MCF 10A (cell line): ENCODE results near the gene UGT1A3. TPM values are rescaled to one million over a fixed set of nuclear protein-coding genes. Genes with fewer than 3 reads are reported as not detected.

Experiments
- BruUV-seq: library from RNA; stranded (reverse); fragments of 400-500 nt; replicated peaks from 2 replicates; lab custom pipeline; 2021; lab: Mats Ljungman, UMichigan
- CTCF ChIA-PET: fragments of 300-600 bp; sonication (Branson Sonifier 250); formaldehyde crosslinking; extraction: SDS; loops from one replicate; lab custom pipeline; 2021; ENCODE audit warnings: antibody characterized with exemption, inconsistent platforms; lab: Yijun Ruan, JAX
- POLR2A ChIA-PET: fragments of 300-600, 350-650 bp; sonication (Branson Sonifier 250); formaldehyde crosslinking; extraction: SDS; loops from one replicate; lab custom pipeline; 2020; ENCODE audit warnings: antibody characterized with exemption, inconsistent platforms; lab: Yijun Ruan, JAX
- DNase-seq: peaks from one replicate; pipeline ENCODE4 v3.0.0-alpha.2; 2018; ENCODE audit not compliant: unreplicated experiment
- H3K27ac Mint-ChIP-seq: one replicate; pipeline ENCODE4 v1.8.0; 2022; ENCODE audit warnings: mild to moderate bottlenecking, low read depth, mixed read lengths; ENCODE audit not compliant: unreplicated experiment
- H3K27me3 Mint-ChIP-seq: one replicate; pipeline ENCODE4 v1.8.0; 2022; ENCODE audit warnings: mixed read lengths; ENCODE audit not compliant: insufficient read depth, unreplicated experiment
- H3K36me3 Mint-ChIP-seq: one replicate; pipeline ENCODE4 v1.8.0; 2022; ENCODE audit warnings: mild to moderate bottlenecking, moderate library complexity, mixed read lengths; ENCODE audit not compliant: insufficient read depth, unreplicated experiment
- H3K4me1 Mint-ChIP-seq: one replicate; pipeline ENCODE4 v1.8.0; 2022; ENCODE audit warnings: mixed read lengths; ENCODE audit not compliant: insufficient read depth, unreplicated experiment
- H3K4me3 Mint-ChIP-seq: one replicate; pipeline ENCODE4 v1.8.0; 2022; ENCODE audit warnings: mild to moderate bottlenecking, moderate library complexity, mixed read lengths; ENCODE audit not compliant: unreplicated experiment
- H3K9me3 Mint-ChIP-seq: one replicate; pipeline ENCODE4 v1.8.0; 2022; ENCODE audit warnings: mixed read lengths; ENCODE audit not compliant: unreplicated experiment
- CTCF ChIP-seq: fragments of 200-600 bp; IDR thresholded peaks from one replicate; pipeline ENCODE4 v1.8.0; 2022; ENCODE audit warnings: antibody characterized with exemption, mild to moderate bottlenecking; ENCODE audit not compliant: unreplicated experiment
- intact Hi-C: fragments of 100-400 bp; cut with micrococcal nuclease; formaldehyde crosslinking; loops from 2 replicates; pipeline ENCODE4 v1.14.1; 2022
- total RNA-seq: library from RNA; stranded (reverse); gene quantifications from 2 replicates; pipeline ENCODE4 v1.2.3, GENCODE V29; 2022

Gene UGT1A3
- total RNA-seq, 1 experiment from 2014 or later, result not detected

- POLR2A ChIA-PET, result no interaction called here
- Mint-ChIP-seq H3K27me3 (no peaks in the 10 kb centered on the region), H3K9me3 (peaks cover 12% of the 10 kb centered on the region), H3K4me3 (no peak overlapping the region), H3K27ac (no peak overlapping the region), H3K4me1 (no peaks in the 10 kb centered on the region), H3K36me3 (no peaks in the 10 kb centered on the region)
- intact Hi-C loops, result no loop called here
- CTCF ChIA-PET, result no interaction called here
- BruUV-seq, result no TSS peak
- TF ChIP-seq CTCF, result no peak
- no peak for DNase-seq
Observed at GRCh38 chr2:233754872-233755611, 26.2 kb downstream of the UGT1A3 start.

- Mint-ChIP-seq H3K9me3 (peaks cover 4% of the 10 kb centered on the region), H3K27ac (no peak overlapping the region), H3K27me3 (no peaks in the 10 kb centered on the region), H3K36me3 (no peaks in the 10 kb centered on the region), H3K4me3 (no peak overlapping the region), H3K4me1 (no peaks in the 10 kb centered on the region)
- no peak for TF ChIP-seq CTCF
- CTCF ChIA-PET, result interaction anchor here (1.2 kb wide), 1 partner anchor 45 kb away, joined by 3 read pairs; no protein-coding TSS in a partner anchor
- intact Hi-C loops, result no loop called here
- BruUV-seq, result no TSS peak
- peak; percentile 5 for DNase-seq
- POLR2A ChIA-PET, result interaction anchor here (0.7 kb wide), 1 partner anchor 384 kb away, joined by 3 read pairs; no protein-coding TSS in a partner anchor
Observed at GRCh38 chr2:233756429-233757081, 27.7 kb downstream of the UGT1A3 start.

- BruUV-seq, result no TSS peak
- ChIA-PET CTCF (interaction anchor here (0.9 kb wide), 1 partner anchor 40 kb away, joined by 3 read pairs; no protein-coding TSS in a partner anchor), POLR2A (no interaction called here)
- Mint-ChIP-seq H3K27me3 (no peaks in the 10 kb centered on the region), H3K27ac (no peak overlapping the region), H3K4me3 (no peak overlapping the region), H3K9me3 (no peaks in the 10 kb centered on the region), H3K36me3 (no peaks in the 10 kb centered on the region), H3K4me1 (no peaks in the 10 kb centered on the region)
- no peak for TF ChIP-seq CTCF
- DNase-seq, result no peak
- intact Hi-C loops, result no loop called here
Observed at GRCh38 chr2:233758141-233758540, 29.3 kb downstream of the UGT1A3 start.

GRCh38 chr2:233758849-233759248 lies 30.0 kb downstream of the UGT1A3 start:
- no peaks in the 10 kb centered on the region for H3K9me3 Mint-ChIP-seq
- no peaks in the 10 kb centered on the region for H3K27me3 Mint-ChIP-seq
- no TSS peak for BruUV-seq
- H3K27ac Mint-ChIP-seq, result no peak overlapping the region
- no peak for TF ChIP-seq CTCF
- CTCF ChIA-PET, result interaction anchor here (0.9 kb wide), 1 partner anchor 40 kb away, joined by 3 read pairs; no protein-coding TSS in a partner anchor
- intact Hi-C loops, result no loop called here
- POLR2A ChIA-PET, result no interaction called here
- no peaks in the 10 kb centered on the region for H3K36me3 Mint-ChIP-seq
- DNase-seq, result no peak
- peaks cover 5% of the 10 kb centered on the region for H3K4me1 Mint-ChIP-seq
- H3K4me3 Mint-ChIP-seq, result no peak overlapping the region
